Measurements from ENCODE around the gene STXBP5L. TPM values are rescaled to one million over a fixed set of nuclear protein-coding genes. Genes with fewer than 3 reads are reported as not detected.
A peak's percentile ranks its signal among the peaks of the same experiment; 100 is the strongest.

STXBP5L gene
- total RNA-seq = under 1 TPM in 1 of 2 donors, not detected in 1; 0.07 TPM

DNA sequence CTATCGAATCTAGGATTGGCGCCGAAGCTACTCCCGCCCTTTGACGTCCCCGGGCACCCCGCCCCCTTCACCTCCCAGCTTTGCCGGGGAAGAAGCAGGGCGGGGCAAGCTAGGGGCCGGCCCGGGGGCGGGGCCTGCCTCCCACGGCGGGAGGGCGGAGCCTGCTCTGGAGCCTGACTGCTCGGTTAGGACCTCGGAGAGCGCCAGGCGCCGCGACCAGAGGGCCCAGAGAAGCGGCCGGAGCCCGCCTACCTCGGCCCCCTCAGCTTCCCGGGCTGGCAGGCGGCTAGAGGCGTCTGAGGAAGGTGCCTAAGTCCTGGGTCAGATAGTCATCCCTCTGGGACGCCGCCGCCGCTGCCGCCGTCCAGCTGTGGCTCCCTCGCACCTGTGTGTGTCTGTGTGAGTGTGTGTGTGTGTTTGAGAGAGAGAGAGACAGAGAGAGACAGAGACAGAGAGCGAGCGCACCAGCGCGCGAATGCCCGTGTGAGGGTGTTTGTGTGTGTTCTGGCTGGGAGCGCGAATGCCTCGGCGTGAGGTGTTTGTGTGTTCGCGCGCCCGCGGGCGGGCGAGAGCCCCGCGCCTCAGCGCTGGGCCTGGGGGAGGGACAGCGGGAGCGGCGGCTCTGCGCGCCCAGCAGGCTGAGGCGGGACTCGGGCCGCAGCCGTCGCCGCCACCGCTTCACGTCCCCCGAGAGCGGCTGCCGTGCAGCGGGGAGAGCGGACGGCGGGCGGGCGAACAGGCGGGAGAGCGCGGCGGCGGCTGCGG, at the start of gene STXBP5L:
Gene STXBP5L, plus strand, starts transcription at position 176 of the 765 bp plus-strand sequence. CDS start 1,374 bp downstream, outside the sequence.
- no peaks in the 10 kb centered on the region for H3K27me3 ChIP-seq (replicated peaks; ENCODE audit: insufficient read depth)
- ATAC-seq (ENCODE audit: insufficient number of reproducible peaks, low FRiP score, low read depth) = peak; percentile 50
- no peaks in the 10 kb centered on the region for H3K36me3 ChIP-seq
- no peak within 1 kb of the TSS for H3K27ac ChIP-seq
- DNase-seq (ENCODE audit: low spot score) = no peak
- peak within 1 kb of the TSS; percentile 72 for H3K4me3 ChIP-seq
- TF ChIP-seq, protein P1, sequence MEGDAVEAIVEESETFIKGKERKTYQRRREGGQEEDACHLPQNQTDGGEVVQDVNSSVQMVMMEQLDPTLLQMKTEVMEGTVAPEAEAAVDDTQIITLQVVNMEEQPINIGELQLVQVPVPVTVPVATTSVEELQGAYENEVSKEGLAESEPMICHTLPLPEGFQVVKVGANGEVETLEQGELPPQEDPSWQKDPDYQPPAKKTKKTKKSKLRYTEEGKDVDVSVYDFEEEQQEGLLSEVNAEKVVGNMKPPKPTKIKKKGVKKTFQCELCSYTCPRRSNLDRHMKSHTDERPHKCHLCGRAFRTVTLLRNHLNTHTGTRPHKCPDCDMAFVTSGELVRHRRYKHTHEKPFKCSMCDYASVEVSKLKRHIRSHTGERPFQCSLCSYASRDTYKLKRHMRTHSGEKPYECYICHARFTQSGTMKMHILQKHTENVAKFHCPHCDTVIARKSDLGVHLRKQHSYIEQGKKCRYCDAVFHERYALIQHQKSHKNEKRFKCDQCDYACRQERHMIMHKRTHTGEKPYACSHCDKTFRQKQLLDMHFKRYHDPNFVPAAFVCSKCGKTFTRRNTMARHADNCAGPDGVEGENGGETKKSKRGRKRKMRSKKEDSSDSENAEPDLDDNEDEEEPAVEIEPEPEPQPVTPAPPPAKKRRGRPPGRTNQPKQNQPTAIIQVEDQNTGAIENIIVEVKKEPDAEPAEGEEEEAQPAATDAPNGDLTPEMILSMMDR (IDR thresholded peaks at IDR 0.05) = no peak
- no peaks in the 10 kb centered on the region for H3K9me3 ChIP-seq
- H3K4me1 ChIP-seq (ENCODE audit: control insufficient read depth in 1 of 2, low read depth in 2 of 2) = peaks cover 5 to 16% of the 10 kb centered on the region in 2 donors

DNA sequence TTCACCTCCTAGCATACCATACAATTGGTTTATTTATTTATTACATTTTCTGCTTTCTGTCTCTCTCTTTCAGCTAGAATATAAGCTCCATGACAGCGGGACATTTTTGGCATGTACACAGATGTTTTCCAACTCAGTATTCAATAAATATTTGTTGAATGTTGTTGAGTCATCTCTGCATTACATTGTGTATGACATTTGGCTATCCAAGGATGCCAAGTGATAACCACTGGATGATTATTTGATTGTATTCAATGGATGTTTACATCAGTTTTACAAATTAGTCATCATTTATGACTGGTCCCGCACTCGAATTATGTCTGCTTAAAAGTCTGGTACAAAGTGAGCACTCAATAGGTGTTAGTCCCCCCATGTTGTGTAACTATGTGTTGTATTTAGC, 49.5 kb upstream of the STXBP5L start:
- Histone ChIP-seq H3K4me3 (no peak overlapping the region), H3K36me3 (no peaks in the 10 kb centered on the region), H3K9me3 (no peaks in the 10 kb centered on the region), H3K4me1 (ENCODE audit: control insufficient read depth in 1 of 2, low read depth in 2 of 2) (peaks cover 0 to 7% of the 10 kb centered on the region in 2 donors), H3K27ac (no peak overlapping the region), H3K27me3 (replicated peaks; ENCODE audit: insufficient read depth) (no peaks in the 10 kb centered on the region)
- ATAC-seq (ENCODE audit: insufficient number of reproducible peaks, low FRiP score, low read depth) (no peak), DNase-seq (ENCODE audit: low spot score) (no peak)
- TF ChIP-seq, protein P1 (IDR thresholded peaks at IDR 0.05) = no peak

DNA sequence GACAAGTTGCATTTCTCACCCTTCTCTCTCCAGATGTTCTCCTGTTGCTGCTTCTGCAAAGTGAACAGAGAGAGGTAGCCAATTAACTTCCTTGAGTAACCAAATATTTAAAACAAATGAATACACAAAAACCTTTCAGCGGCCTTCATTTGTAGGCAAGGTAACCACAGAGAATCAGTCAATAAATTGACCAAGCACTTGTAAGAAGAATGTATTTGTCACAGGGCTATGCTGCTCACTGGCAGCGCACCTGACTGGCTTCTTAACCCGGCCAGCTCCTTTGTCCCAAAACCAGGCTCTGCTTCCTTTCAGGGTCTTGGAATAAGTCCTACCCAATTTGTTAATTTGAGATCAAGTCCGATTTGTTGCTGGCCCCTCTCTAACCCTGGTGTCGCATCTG, 43.5 kb upstream of the STXBP5L start:
- no peaks in the 10 kb centered on the region for H3K4me1 ChIP-seq (ENCODE audit: control insufficient read depth in 1 of 2, low read depth in 2 of 2)
- no peaks in the 10 kb centered on the region for H3K9me3 ChIP-seq
- no peak for ATAC-seq (ENCODE audit: insufficient number of reproducible peaks, low FRiP score, low read depth)
- no peak overlapping the region for H3K27ac ChIP-seq
- no peak for DNase-seq (ENCODE audit: low spot score)
- TF ChIP-seq, protein P1 (IDR thresholded peaks at IDR 0.05) = no peak
- no peaks in the 10 kb centered on the region for H3K27me3 ChIP-seq (replicated peaks; ENCODE audit: insufficient read depth)
- H3K36me3 ChIP-seq = no peaks in the 10 kb centered on the region
- no peak overlapping the region for H3K4me3 ChIP-seq

DNA sequence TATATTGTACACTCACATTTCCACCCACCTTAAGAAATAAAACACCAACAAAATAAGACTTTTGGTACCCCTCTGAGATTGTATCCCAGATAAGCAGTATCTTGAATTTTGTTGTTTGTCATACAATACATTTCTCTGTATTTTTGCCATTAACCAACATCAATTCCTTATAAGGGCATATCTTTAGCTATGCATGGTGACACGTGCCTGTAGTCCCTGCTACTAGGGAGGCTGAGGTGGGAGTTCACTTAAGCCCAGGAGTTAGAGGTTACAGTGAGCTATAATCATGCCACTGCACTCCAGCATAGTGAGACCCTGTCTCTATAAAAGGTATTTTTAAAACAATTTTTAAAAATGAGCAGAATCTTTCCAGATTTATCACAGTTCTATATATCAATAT, 32.5 kb upstream of the STXBP5L start:
- ATAC-seq (ENCODE audit: insufficient number of reproducible peaks, low FRiP score, low read depth) = no peak
- H3K4me1 ChIP-seq (ENCODE audit: control insufficient read depth in 1 of 2, low read depth in 2 of 2) = no peaks in the 10 kb centered on the region
- no peaks in the 10 kb centered on the region for H3K9me3 ChIP-seq
- no peaks in the 10 kb centered on the region for H3K36me3 ChIP-seq
- TF ChIP-seq, protein P1 (IDR thresholded peaks at IDR 0.05) = no peak
- H3K27me3 ChIP-seq (replicated peaks; ENCODE audit: insufficient read depth) = no peaks in the 10 kb centered on the region
- H3K27ac ChIP-seq = no peak overlapping the region
- no peak for DNase-seq (ENCODE audit: low spot score)
- H3K4me3 ChIP-seq = no peak overlapping the region

DNA sequence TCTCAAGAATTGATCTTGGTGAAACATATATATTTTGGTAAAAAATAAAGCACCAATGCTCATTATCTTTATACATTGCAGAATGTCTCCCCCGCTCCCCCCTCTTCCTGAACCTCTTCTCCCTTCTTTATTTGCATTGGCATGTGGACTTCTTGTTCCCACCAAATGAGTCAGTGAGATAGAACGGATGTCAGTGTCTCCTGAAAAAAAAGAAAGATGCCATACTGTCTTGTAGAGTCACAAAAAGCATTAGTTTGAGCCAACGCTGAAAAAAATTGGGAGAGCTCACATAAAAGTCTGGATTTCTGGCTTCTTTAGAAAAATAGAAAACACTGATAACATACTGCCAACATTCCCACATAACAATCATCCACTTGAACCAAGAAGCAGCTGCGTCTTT, 32.0 kb upstream of the STXBP5L start:
- Histone ChIP-seq H3K4me3 (no peak overlapping the region), H3K27ac (no peak overlapping the region), H3K4me1 (ENCODE audit: control insufficient read depth in 1 of 2, low read depth in 2 of 2) (no peaks in the 10 kb centered on the region), H3K36me3 (no peaks in the 10 kb centered on the region), H3K9me3 (no peaks in the 10 kb centered on the region), H3K27me3 (replicated peaks; ENCODE audit: insufficient read depth) (no peaks in the 10 kb centered on the region)
- ATAC-seq (ENCODE audit: insufficient number of reproducible peaks, low FRiP score, low read depth) = no peak
- TF ChIP-seq, protein P1 (IDR thresholded peaks at IDR 0.05) = no peak
- DNase-seq (ENCODE audit: low spot score) = no peak

Measured in thoracic aorta (tissue), 2 donors.